Measurements from ENCODE around the gene ZNF813.

ZNF813 gene

GRCh38 chr19:53424968-53425597 lies 42.5 kb upstream of the ZNF813 start:
- CTCF ChIA-PET = interaction anchor here (0.5 to 2.7 kb wide), 23 partner anchors 9 to 904 kb away, joined by 3 to 17 read pairs (median 5); no protein-coding TSS in a partner anchor
- TF ChIP-seq, protein P1, sequence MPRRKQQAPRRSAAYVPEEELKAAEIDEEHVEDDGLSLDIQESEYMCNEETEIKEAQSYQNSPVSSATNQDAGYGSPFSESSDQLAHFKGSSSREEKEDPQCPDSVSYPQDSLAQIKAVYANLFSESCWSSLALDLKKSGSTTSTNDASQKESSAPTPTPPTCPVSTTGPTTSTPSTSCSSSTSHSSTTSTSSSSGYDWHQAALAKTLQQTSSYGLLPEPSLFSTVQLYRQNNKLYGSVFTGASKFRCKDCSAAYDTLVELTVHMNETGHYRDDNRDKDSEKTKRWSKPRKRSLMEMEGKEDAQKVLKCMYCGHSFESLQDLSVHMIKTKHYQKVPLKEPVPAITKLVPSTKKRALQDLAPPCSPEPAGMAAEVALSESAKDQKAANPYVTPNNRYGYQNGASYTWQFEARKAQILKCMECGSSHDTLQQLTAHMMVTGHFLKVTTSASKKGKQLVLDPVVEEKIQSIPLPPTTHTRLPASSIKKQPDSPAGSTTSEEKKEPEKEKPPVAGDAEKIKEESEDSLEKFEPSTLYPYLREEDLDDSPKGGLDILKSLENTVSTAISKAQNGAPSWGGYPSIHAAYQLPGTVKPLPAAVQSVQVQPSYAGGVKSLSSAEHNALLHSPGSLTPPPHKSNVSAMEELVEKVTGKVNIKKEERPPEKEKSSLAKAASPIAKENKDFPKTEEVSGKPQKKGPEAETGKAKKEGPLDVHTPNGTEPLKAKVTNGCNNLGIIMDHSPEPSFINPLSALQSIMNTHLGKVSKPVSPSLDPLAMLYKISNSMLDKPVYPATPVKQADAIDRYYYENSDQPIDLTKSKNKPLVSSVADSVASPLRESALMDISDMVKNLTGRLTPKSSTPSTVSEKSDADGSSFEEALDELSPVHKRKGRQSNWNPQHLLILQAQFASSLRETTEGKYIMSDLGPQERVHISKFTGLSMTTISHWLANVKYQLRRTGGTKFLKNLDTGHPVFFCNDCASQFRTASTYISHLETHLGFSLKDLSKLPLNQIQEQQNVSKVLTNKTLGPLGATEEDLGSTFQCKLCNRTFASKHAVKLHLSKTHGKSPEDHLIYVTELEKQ (tag by site-specific recombination; IDR thresholded peaks at IDR 0.05; ENCODE audit: borderline replicate concordance) = no peak
- no peak for TF ChIP-seq ZNF174 (tag by site-specific recombination; IDR thresholded peaks at IDR 0.05)
- TF ChIP-seq SCRT2 (tag by site-specific recombination; IDR thresholded peaks at IDR 0.05) = peak; percentile 17; the same call in 1 of the 2 replicates
- TF ChIP-seq ZNF654 (tag by site-specific recombination; IDR thresholded peaks at IDR 0.05; ENCODE audit: low read depth) = peak; percentile 57
- TF ChIP-seq ZNF785 (tag by site-specific recombination; IDR thresholded peaks at IDR 0.05) = 0 out of 2 replicates have a peak, but pooled peaks have one; percentile 47
- H3K4me3 ChIP-seq (ENCODE audit: low read depth, low read length) = no peak overlapping the region
- no peaks in the 10 kb centered on the region for H3K4me1 ChIP-seq (ENCODE audit: control insufficient read depth, insufficient read depth, low read length)
- POLR2A ChIA-PET = no interaction called here
- H3K9me3 ChIP-seq (ENCODE audit: control insufficient read depth, insufficient read depth, low read depth, low read length) = no peaks in the 10 kb centered on the region
- H3K27ac ChIP-seq (ENCODE audit: extremely low read depth, low read depth, low read length) = no peak overlapping the region
- no peaks in the 10 kb centered on the region for H3K36me3 ChIP-seq (ENCODE audit: control insufficient read depth in 2 of 2, insufficient read depth in 1 of 2, low read length in 2 of 2)

GRCh38 chr19:53431399-53432087 lies 36.0 kb upstream of the ZNF813 start, which contains the start of gene ZNF761:
Gene ZNF761 (plus strand): TSS chr19:53431984. CDS start chr19:53447269, 15,285 bp downstream.
- CTCF ChIA-PET = interaction anchor here (0.6 to 1.0 kb wide), 4 partner anchors 100 to 361 kb away, joined by 3 to 6 read pairs (median 4); no protein-coding TSS in a partner anchor
- POLR2A ChIA-PET = no interaction called here
- no peaks in the 10 kb centered on the region for H3K4me1 ChIP-seq (ENCODE audit: control insufficient read depth, insufficient read depth, low read length)
- H3K4me3 ChIP-seq (ENCODE audit: low read depth, low read length) = peak within 1 kb of the TSS; percentile 94
- H3K9me3 ChIP-seq (ENCODE audit: control insufficient read depth, insufficient read depth, low read depth, low read length) = no peaks in the 10 kb centered on the region
- peaks cover 13 to 29% of the 10 kb centered on the region in 2 experiments for H3K36me3 ChIP-seq (ENCODE audit: control insufficient read depth in 2 of 2, insufficient read depth in 1 of 2, low read length in 2 of 2)
- H3K27ac ChIP-seq (ENCODE audit: extremely low read depth, low read depth, low read length) = no peak within 1 kb of the TSS; the same call in 1 of the 2 replicates
- TF ChIP-seq ZNF571 (tag by site-specific recombination; IDR thresholded peaks at IDR 0.05) = no peak
- TF ChIP-seq ZNF785 (tag by site-specific recombination; IDR thresholded peaks at IDR 0.05) = no peak
- no peak for TF ChIP-seq WT1 (tag by site-specific recombination; IDR thresholded peaks at IDR 0.05)
- TF ChIP-seq ZNF707 (tag by site-specific recombination; IDR thresholded peaks at IDR 0.05) = no peak
- no peak for TF ChIP-seq ZNF548 (tag by site-specific recombination; IDR thresholded peaks at IDR 0.05)
- peak; percentile 25; the same call in 1 of the 2 replicates for TF ChIP-seq CTCF (tag by site-specific recombination; IDR thresholded peaks at IDR 0.05)
- no peak for TF ChIP-seq BCL11B (tag by site-specific recombination; IDR thresholded peaks at IDR 0.05; ENCODE audit: low read depth)
- TF ChIP-seq ZFP69B (tag by site-specific recombination; IDR thresholded peaks at IDR 0.05) = no peak
- no peak for TF ChIP-seq EGR2 (tag by site-specific recombination; IDR thresholded peaks at IDR 0.05; ENCODE audit: low read depth)
- TF ChIP-seq, protein P2, sequence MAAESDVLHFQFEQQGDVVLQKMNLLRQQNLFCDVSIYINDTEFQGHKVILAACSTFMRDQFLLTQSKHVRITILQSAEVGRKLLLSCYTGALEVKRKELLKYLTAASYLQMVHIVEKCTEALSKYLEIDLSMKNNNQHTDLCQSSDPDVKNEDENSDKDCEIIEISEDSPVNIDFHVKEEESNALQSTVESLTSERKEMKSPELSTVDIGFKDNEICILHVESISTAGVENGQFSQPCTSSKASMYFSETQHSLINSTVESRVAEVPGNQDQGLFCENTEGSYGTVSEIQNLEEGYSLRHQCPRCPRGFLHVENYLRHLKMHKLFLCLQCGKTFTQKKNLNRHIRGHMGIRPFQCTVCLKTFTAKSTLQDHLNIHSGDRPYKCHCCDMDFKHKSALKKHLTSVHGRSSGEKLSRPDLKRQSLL (tag by site-specific recombination; IDR thresholded peaks at IDR 0.05) = no peak
- TF ChIP-seq KLF7 (tag by site-specific recombination; IDR thresholded peaks at IDR 0.05; ENCODE audit: borderline replicate concordance) = no peak
- TF ChIP-seq ZNF530 (tag by site-specific recombination; IDR thresholded peaks at IDR 0.05; ENCODE audit: low read depth) = no peak
- TF ChIP-seq ZNF518A (tag by site-specific recombination; conservative IDR thresholded peaks at IDR 0.05; ENCODE audit: low read depth) = no peak
- TF ChIP-seq ZBTB48 (tag by site-specific recombination; IDR thresholded peaks at IDR 0.05) = no peak
- TF ChIP-seq ZBTB8A (tag by site-specific recombination; IDR thresholded peaks at IDR 0.05) = peak; percentile 90
- TF ChIP-seq SETDB1 (IDR thresholded peaks at IDR 0.05; ENCODE audit: insufficient read length, low read length) = no peak
- no peak for TF ChIP-seq ZNF776 (tag by site-specific recombination; IDR thresholded peaks at IDR 0.05; ENCODE audit: borderline replicate concordance)
- TF ChIP-seq SP2 (tag by site-specific recombination; IDR thresholded peaks at IDR 0.05) = peak; percentile 88

All from HEK293 (cell line).